HepG2 (cell line): Measurements from ENCODE around the gene TPI1. TPM values are rescaled to one million over a fixed set of nuclear protein-coding genes. Genes with fewer than 3 reads are reported as not detected.
A peak's percentile ranks its signal among the peaks of the same experiment; 100 is the strongest.
"Not testable (repeated sequence)": the region's sequence is repeated elsewhere in the genome, so short reads cannot be mapped to it uniquely, and the experiment has no call there.

Experiments
- ATAC-seq: fragments of 200-7000 bp; cut with Tn5 transposase; 3 replicates; pipeline ENCODE4 v1.9.1; 2020; ENCODE audit warnings: mild to moderate bottlenecking, moderate library complexity
- BruUV-seq: library from RNA; stranded (reverse); fragments of 400-500 nt; replicated peaks from 2 replicates; lab custom pipeline; 2021; lab: Mats Ljungman, UMichigan
- CTCF ChIA-PET: fragments of 300-600 bp; formaldehyde crosslinking; extraction: SDS; loops from one replicate; lab custom pipeline; 2021; ENCODE audit warnings: low total read pairs, inconsistent platforms, low intra/inter-chr PET ratio; lab: Yijun Ruan, JAX
- POLR2A ChIA-PET: fragments of 350-600 bp; sonication (Branson Sonifier 250); formaldehyde crosslinking; loops from one replicate; lab custom pipeline; 2020; ENCODE audit warnings: antibody characterized with exemption, inconsistent platforms; lab: Yijun Ruan, JAX
- DNase-seq: peaks from one replicate; pipeline ENCODE4 v3.0.0-alpha.2; 2015; ENCODE audit warnings: low spot score
- FAIRE-seq: peaks from 3 replicates; lab custom pipeline; 2011; peaks lifted over from hg19 to GRCh38; lab: Jason Lieb, UNC
- H2AFZ ChIP-seq: one replicate; pipeline ENCODE4 v1.6.1; 2011; ENCODE audit warnings: low read length, inconsistent platforms
- H3K27ac ChIP-seq: fragments of 300-600 bp; 3 replicates; pipeline ENCODE4 v1.8.0; 2011; ENCODE audit warnings: mixed run types, mild to moderate bottlenecking, mixed read lengths, low read length, inconsistent platforms; ENCODE audit not compliant: insufficient read depth; ENCODE audit errors: extremely low read length
- H3K27me3 ChIP-seq, 2 experiments: fragments of 200-600 bp in 1 of 2; 2 replicates in 1 of 2; 3 replicates in 1 of 2; pipeline versions ENCODE4 v1.6.0 to v1.8.0; 2011; ENCODE audit warnings: low read length in 2 of 2, mild to moderate bottlenecking in 2 of 2, moderate library complexity in 2 of 2, inconsistent platforms in 1 of 2; ENCODE audit not compliant: insufficient read depth in 2 of 2, control insufficient read depth in 1 of 2
- H3K36me3 ChIP-seq, 2 experiments: fragments of 200-600 bp in 1 of 2; replicated peaks in 1 of 2; 2 replicates in 1 of 2; 3 replicates in 1 of 2; pipeline versions ENCODE4 v1.5.1 to v1.8.0; 2011; ENCODE audit warnings: low read length in 2 of 2, inconsistent platforms in 1 of 2; ENCODE audit not compliant: insufficient read depth in 2 of 2, control insufficient read depth in 1 of 2
- H3K4me1 ChIP-seq: 2 replicates; pipeline ENCODE4 v1.5.1; 2012; ENCODE audit warnings: low read length, inconsistent platforms; ENCODE audit not compliant: insufficient read depth
- H3K4me2 ChIP-seq: 2 replicates; pipeline ENCODE4 v1.6.0; 2011; ENCODE audit warnings: low read depth, low read length, inconsistent platforms
- H3K4me3 ChIP-seq, 3 experiments: fragments of 200-600 bp in 1 of 3; sonication (generic), shearing (Covaris generic) in 1 of 3; replicated peaks in 1 of 3; 2 replicates each; pipeline ENCODE4 v1.5.1; 2011 to 2016; ENCODE audit warnings: low read length in 3 of 3, inconsistent platforms in 2 of 3, low read depth in 2 of 3, mild to moderate bottlenecking in 2 of 3, control low read depth in 1 of 3, mixed read lengths in 1 of 3; ENCODE audit not compliant: insufficient read depth in 1 of 3
- H3K79me2 ChIP-seq: one replicate; pipeline ENCODE4 v1.6.1; 2011; ENCODE audit warnings: low read length, inconsistent platforms; ENCODE audit not compliant: insufficient read depth
- H3K9ac ChIP-seq: 2 replicates; pipeline ENCODE4 v1.6.0; 2011; ENCODE audit warnings: mild to moderate bottlenecking, low read depth, low read length, inconsistent platforms; ENCODE audit not compliant: insufficient read depth
- H3K9me3 ChIP-seq: 2 replicates; pipeline ENCODE4 v1.5.1; 2012; ENCODE audit warnings: mild to moderate bottlenecking, low read length
- H4K20me1 ChIP-seq: 2 replicates; pipeline ENCODE4 v1.6.0; 2011; ENCODE audit warnings: inconsistent platforms, mild to moderate bottlenecking, low read length, moderate library complexity; ENCODE audit not compliant: insufficient read depth
- CEBPG ChIP-seq: IDR thresholded peaks from 2 replicates; pipeline ENCODE4 v1.6.1; 2016
- HIVEP1 ChIP-seq: sonication (generic); formaldehyde crosslinking; IDR thresholded peaks from 2 replicates; pipeline ENCODE4 v1.4.0; 2020; ENCODE audit warnings: mild to moderate bottlenecking, missing genetic modification reagents
- PHF21A ChIP-seq: sonication (generic); formaldehyde crosslinking; IDR thresholded peaks from 2 replicates; pipeline ENCODE4 v1.5.0; 2020; ENCODE audit warnings: mild to moderate bottlenecking, missing genetic modification reagents
- SP2 ChIP-seq: sonication (generic); formaldehyde crosslinking; IDR thresholded peaks from 2 replicates; pipeline ENCODE4 v1.5.1; 2020; ENCODE audit warnings: mild to moderate bottlenecking, missing genetic modification reagents
- ZMYM3 ChIP-seq: sonication (generic); formaldehyde crosslinking; IDR thresholded peaks from 2 replicates; pipeline ENCODE4 v1.5.1; 2020; ENCODE audit warnings: mild to moderate bottlenecking, missing genetic modification reagents
- WGBS: methylation state at CpG from one replicate; pipeline ENCODE4 v1.1.6; 2017; ENCODE audit warnings: low lambda C conversion rate; 5-methylcytosine and 5-hydroxymethylcytosine counted together
- in situ Hi-C: cut with HindIII; loops from 2 replicates; pipeline ENCODE4 v1.10.0; 2017; ENCODE audit warnings: low pct_unique_long_range_greater_than_20kb; ENCODE audit not compliant: extremely low pct_ligation_motif_present
- intact Hi-C: fragments of 100-400 bp; cut with micrococcal nuclease; formaldehyde crosslinking; loops from one replicate; pipeline ENCODE4 v1.10.0; 2022; ENCODE audit not compliant: unreplicated experiment
- polyA plus RNA-seq, 8 experiments: library from polyadenylated mRNA; depleted of rRNA in 3 of 8; stranded (reverse) in 7 of 8; unstranded in 1 of 8; fragments of >200 nt; fragmentation: Illumina TruSeq in 4 of 8; extraction: Trizol in 4 of 8; gene quantifications; 2 replicates each; pipeline versions ENCODE4 v1.2.1 to v1.2.3, GENCODE V29; 2011 to 2016; ENCODE audit warnings: low read depth in 4 of 8, missing spikeins in 1 of 8, mixed read lengths in 1 of 8; ENCODE audit not compliant: insufficient read depth in 1 of 8
- total RNA-seq, 5 experiments: library from RNA; depleted of rRNA; stranded (reverse); fragments of >200 nt; fragmentation: Illumina TruSeq; extraction: Trizol; gene quantifications; 2 replicates each; pipeline ENCODE4 v1.2.3, GENCODE V29; 2016; ENCODE audit warnings: low read depth in 1 of 5
- TF ChIP-seq, protein P1 (sequence below): sonication (generic); formaldehyde crosslinking; IDR thresholded peaks from 2 replicates; pipeline ENCODE4 v1.5.0; 2020; ENCODE audit warnings: mild to moderate bottlenecking, missing genetic modification reagents
- TF ChIP-seq, protein P2 (sequence below): sonication (generic); formaldehyde crosslinking; IDR thresholded peaks from 2 replicates; pipeline ENCODE4 v1.5.1; 2020; ENCODE audit warnings: mild to moderate bottlenecking, missing genetic modification reagents, moderate library complexity

TPI1 gene
- total and polyA plus RNA-seq, 2 of the 13 experiments (the other 11 are each of a cell fraction or from before 2014, with no cell fraction given): 945 to 2,535 TPM

DNA sequence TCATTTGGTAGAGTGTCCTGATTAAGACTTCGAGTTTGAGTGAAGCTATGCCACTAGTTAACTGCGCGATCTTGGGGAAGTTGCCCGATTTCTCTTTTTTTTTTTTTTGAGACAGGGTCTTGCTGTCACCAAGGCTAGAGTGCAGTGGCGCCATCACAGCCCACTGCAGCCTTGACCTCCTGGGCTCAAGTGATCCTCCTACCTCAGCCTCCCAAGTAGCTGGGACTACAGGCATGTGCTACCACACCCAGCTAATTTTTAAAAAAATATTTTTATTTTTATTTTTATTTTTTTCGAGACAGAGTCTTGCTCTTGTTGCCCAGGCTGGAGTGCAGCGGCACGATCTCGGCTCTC, 6.7 kb downstream of the TPI1 start:
- 0 out of 2 replicates have a peak, but pooled peaks have one; percentile 20 for TF ChIP-seq SP2 (CRISPR knock-in tag)
- TF ChIP-seq, protein P1, sequence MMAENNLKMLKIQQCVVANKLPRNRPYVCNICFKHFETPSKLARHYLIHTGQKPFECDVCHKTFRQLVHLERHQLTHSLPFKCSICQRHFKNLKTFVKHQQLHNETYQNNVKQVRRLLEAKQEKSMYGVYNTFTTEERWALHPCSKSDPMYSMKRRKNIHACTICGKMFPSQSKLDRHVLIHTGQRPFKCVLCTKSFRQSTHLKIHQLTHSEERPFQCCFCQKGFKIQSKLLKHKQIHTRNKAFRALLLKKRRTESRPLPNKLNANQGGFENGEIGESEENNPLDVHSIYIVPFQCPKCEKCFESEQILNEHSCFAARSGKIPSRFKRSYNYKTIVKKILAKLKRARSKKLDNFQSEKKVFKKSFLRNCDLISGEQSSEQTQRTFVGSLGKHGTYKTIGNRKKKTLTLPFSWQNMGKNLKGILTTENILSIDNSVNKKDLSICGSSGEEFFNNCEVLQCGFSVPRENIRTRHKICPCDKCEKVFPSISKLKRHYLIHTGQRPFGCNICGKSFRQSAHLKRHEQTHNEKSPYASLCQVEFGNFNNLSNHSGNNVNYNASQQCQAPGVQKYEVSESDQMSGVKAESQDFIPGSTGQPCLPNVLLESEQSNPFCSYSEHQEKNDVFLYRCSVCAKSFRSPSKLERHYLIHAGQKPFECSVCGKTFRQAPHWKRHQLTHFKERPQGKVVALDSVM (CRISPR knock-in tag): peak; percentile 85

DNA sequence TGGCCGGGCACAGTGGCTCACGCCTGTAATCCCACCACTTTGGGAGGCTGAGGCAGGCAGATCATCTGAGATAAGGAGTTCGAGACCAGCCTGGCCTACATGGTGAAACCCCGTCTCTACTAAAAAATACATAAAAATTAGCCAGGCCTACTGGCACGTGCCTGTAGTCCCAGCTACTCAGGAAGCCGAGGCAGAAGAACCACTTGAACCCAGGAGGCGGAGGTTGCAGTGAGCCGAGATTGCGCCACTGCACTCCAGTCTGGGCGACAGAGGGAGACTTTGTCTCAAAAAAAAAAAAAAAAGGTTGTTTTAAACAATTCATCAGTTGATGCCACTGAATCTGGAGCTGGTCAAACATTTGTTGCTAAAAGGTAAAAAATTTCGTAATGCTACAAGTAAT, 12.5 kb downstream of the TPI1 start:
- H4K20me1 ChIP-seq, CTCF ChIA-PET, H2AFZ ChIP-seq, DNase-seq, H3K4me2 ChIP-seq, H3K79me2 ChIP-seq, BruUV-seq, H3K9me3 ChIP-seq, intact Hi-C loops, H3K4me3 ChIP-seq, ATAC-seq, H3K36me3 ChIP-seq, H3K27me3 ChIP-seq, H3K9ac ChIP-seq, FAIRE-seq, in situ Hi-C loops: not testable (repeated sequence)
- POLR2A ChIA-PET: interaction anchor here (1.1 to 6.2 kb wide), 7 partner anchors 7 to 82 kb away, joined by 3 to 47 read pairs (median 13); partner anchors contain the start of genes C12orf57, RNU7-1, SPSB2 and TPI1
- peaks cover 35% of the 10 kb centered on the region for H3K4me1 ChIP-seq
- WGBS: 59% methylated on average over 10 of the region's 11 CpGs
- peak; percentile 59; the same call in 1 of the 2 replicates for TF ChIP-seq CEBPG (CRISPR knock-in tag)
- 0 out of 2 replicates have a peak, but pooled peaks have one; percentile 16 for TF ChIP-seq HIVEP1 (CRISPR knock-in tag)
- TF ChIP-seq ZMYM3 (CRISPR knock-in tag): 0 out of 2 replicates have a peak, but pooled peaks have one; percentile 5
- 0 out of 2 replicates have a peak, but pooled peaks have one; percentile 20 for TF ChIP-seq PHF21A (CRISPR knock-in tag)
- TF ChIP-seq, protein P2, sequence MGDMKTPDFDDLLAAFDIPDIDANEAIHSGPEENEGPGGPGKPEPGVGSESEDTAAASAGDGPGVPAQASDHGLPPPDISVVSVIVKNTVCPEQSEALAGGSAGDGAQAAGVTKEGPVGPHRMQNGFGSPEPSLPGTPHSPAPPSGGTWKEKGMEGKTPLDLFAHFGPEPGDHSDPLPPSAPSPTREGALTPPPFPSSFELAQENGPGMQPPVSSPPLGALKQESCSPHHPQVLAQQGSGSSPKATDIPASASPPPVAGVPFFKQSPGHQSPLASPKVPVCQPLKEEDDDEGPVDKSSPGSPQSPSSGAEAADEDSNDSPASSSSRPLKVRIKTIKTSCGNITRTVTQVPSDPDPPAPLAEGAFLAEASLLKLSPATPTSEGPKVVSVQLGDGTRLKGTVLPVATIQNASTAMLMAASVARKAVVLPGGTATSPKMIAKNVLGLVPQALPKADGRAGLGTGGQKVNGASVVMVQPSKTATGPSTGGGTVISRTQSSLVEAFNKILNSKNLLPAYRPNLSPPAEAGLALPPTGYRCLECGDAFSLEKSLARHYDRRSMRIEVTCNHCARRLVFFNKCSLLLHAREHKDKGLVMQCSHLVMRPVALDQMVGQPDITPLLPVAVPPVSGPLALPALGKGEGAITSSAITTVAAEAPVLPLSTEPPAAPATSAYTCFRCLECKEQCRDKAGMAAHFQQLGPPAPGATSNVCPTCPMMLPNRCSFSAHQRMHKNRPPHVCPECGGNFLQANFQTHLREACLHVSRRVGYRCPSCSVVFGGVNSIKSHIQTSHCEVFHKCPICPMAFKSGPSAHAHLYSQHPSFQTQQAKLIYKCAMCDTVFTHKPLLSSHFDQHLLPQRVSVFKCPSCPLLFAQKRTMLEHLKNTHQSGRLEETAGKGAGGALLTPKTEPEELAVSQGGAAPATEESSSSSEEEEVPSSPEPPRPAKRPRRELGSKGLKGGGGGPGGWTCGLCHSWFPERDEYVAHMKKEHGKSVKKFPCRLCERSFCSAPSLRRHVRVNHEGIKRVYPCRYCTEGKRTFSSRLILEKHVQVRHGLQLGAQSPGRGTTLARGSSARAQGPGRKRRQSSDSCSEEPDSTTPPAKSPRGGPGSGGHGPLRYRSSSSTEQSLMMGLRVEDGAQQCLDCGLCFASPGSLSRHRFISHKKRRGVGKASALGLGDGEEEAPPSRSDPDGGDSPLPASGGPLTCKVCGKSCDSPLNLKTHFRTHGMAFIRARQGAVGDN (CRISPR knock-in tag): peak; percentile 25
- peak overlapping the region; percentile 86 for H3K27ac ChIP-seq

More for the DNA sequence above, 6.7 kb downstream of the TPI1 start:
- H3K27me3 ChIP-seq, H3K9me3 ChIP-seq, ATAC-seq, intact Hi-C loops, FAIRE-seq, DNase-seq, in situ Hi-C loops, BruUV-seq: not testable (repeated sequence)
- 52% methylated on average over 9 of the region's 9 CpGs for WGBS
- Histone ChIP-seq H3K27ac (peak overlapping the region; percentile 78), H3K9ac (peak overlapping the region; percentile 78), H3K36me3 (peaks cover 12 to 14% of the 10 kb centered on the region in 2 experiments), H3K4me1 (peaks cover 44% of the 10 kb centered on the region), H3K4me3 (peak overlapping the region; percentile 66 to 95 (median 68)), H4K20me1 (peaks cover 33% of the 10 kb centered on the region), H3K4me2 (peak overlapping the region; percentile 96), H2AFZ (peak overlapping the region; percentile 21), H3K79me2 (peaks cover 13% of the 10 kb centered on the region)
- ChIA-PET CTCF (interaction anchor here (2.4 kb wide), 1 partner anchor 17 kb away, joined by 24 read pairs; no protein-coding TSS in a partner anchor), POLR2A (interaction anchor here (0.7 to 3.9 kb wide), 4 partner anchors 8 to 72 kb away, joined by 3 to 47 read pairs (median 26); partner anchors contain the start of genes C12orf57 and RNU7-1)
